ENCODE measurements around the gene SLC23A3. TPM values are rescaled to one million over a fixed set of nuclear protein-coding genes. Genes with fewer than 3 reads are reported as not detected.

SLC23A3 gene
- total RNA-seq (2022; extraction: Qiagen RNA extraction; ENCODE audit: low read depth), result 0.19 to 0.90 TPM (median 0.53 TPM) in 5 replicates

GRCh38 chr2:219169930-219170654 lies at the start of gene SLC23A3:
SLC23A3 (minus strand) TSS chr2:219170029; CDS start chr2:219169984, 45 bp downstream.

GRCh38 chr2:219218732-219219701 lies 49.2 kb upstream of the SLC23A3 start, which contains the start of gene ABCB6:
ABCB6 (minus strand) TSS chr2:219218958; CDS start chr2:219218673, 285 bp downstream.

GRCh38 chr2:219206328-219207133 lies 36.7 kb upstream of the SLC23A3 start, which contains the start of gene ZFAND2B:
ZFAND2B (plus strand) TSS chr2:219206782; CDS start chr2:219206988, 206 bp downstream.

GRCh38 chr2:219177552-219178376 lies 7.9 kb upstream of the SLC23A3 start, which contains the start of gene RETREG2:
RETREG2 (plus strand) TSS chr2:219178275; CDS start chr2:219178353, 78 bp downstream.

GRCh38 chr2:219176818-219177551 lies 7.2 kb upstream of the SLC23A3 start, which contains the start of gene CNPPD1:
CNPPD1 (minus strand) TSS chr2:219176925; CDS start chr2:219176828, 97 bp downstream.

GRCh38 chr2:219160186-219161017 lies 9.4 kb downstream of the SLC23A3 start, which contains the start of gene NHEJ1:
NHEJ1 (minus strand) TSS chr2:219160815; CDS start chr2:219158362, 2,453 bp downstream.

Other genes with a start within 250 kb of the SLC23A3 start
- 1.7 to 3.4 TPM (median 2.8 TPM) in 5 replicates for gene CDK5R2, start 210.4 kb downstream of the SLC23A3 start, total RNA-seq (2022; extraction: Qiagen RNA extraction; ENCODE audit: low read depth)
- not detected in 5 replicates for gene FEV, start 184.8 kb downstream of the SLC23A3 start, total RNA-seq (2022; extraction: Qiagen RNA extraction; ENCODE audit: low read depth)
- gene CRYBA2, start 176.6 kb downstream of the SLC23A3 start, total RNA-seq (2022; extraction: Qiagen RNA extraction; ENCODE audit: low read depth), result 0.54 TPM in 1 of 5 replicates, not detected in the others
- gene CFAP65, start 128.5 kb downstream of the SLC23A3 start, total RNA-seq (2022; extraction: Qiagen RNA extraction; ENCODE audit: low read depth), result 0.05 to 0.32 TPM (median 0.16 TPM) in 5 replicates
- 0.09 to 0.13 TPM (median 0.11 TPM) in 4 of 5 replicates, not detected in the other for gene IHH, start 109.1 kb downstream of the SLC23A3 start, total RNA-seq (2022; extraction: Qiagen RNA extraction; ENCODE audit: low read depth)
- gene NHEJ1, start 9.2 kb downstream of the SLC23A3 start, total RNA-seq (2022; extraction: Qiagen RNA extraction; ENCODE audit: low read depth), result 13.7 to 18.3 TPM (median 15.2 TPM) in 5 replicates
- gene CNPPD1, start 6.9 kb upstream of the SLC23A3 start, total RNA-seq (2022; extraction: Qiagen RNA extraction; ENCODE audit: low read depth), result 33.7 to 47.7 TPM (median 45.3 TPM) in 5 replicates
- 58.9 to 85.7 TPM (median 81.2 TPM) in 5 replicates for gene RETREG2, start 8.2 kb upstream of the SLC23A3 start, total RNA-seq (2022; extraction: Qiagen RNA extraction; ENCODE audit: low read depth)
- 14.4 to 22.8 TPM (median 19.2 TPM) in 5 replicates for gene ZFAND2B, start 36.8 kb upstream of the SLC23A3 start, total RNA-seq (2022; extraction: Qiagen RNA extraction; ENCODE audit: low read depth)
- 22.5 to 37.5 TPM (median 30.4 TPM) in 5 replicates for gene ABCB6, start 48.9 kb upstream of the SLC23A3 start, total RNA-seq (2022; extraction: Qiagen RNA extraction; ENCODE audit: low read depth)
- 42.3 to 53.2 TPM (median 50.2 TPM) in 5 replicates for gene ATG9A, start 59.6 kb upstream of the SLC23A3 start, total RNA-seq (2022; extraction: Qiagen RNA extraction; ENCODE audit: low read depth)
- gene ANKZF1, start 59.8 kb upstream of the SLC23A3 start, total RNA-seq (2022; extraction: Qiagen RNA extraction; ENCODE audit: low read depth), result 15.1 to 22.0 TPM (median 17.7 TPM) in 5 replicates
- gene GLB1L, start 75.4 kb upstream of the SLC23A3 start, total RNA-seq (2022; extraction: Qiagen RNA extraction; ENCODE audit: low read depth), result 5.0 to 6.8 TPM (median 6.8 TPM) in 5 replicates
- gene STK16, start 75.5 kb upstream of the SLC23A3 start, total RNA-seq (2022; extraction: Qiagen RNA extraction; ENCODE audit: low read depth), result 27.5 to 32.6 TPM (median 31.0 TPM) in 5 replicates
- 0.18 to 0.69 TPM (median 0.35 TPM) in 5 replicates for gene TUBA4B, start 83.2 kb upstream of the SLC23A3 start, total RNA-seq (2022; extraction: Qiagen RNA extraction; ENCODE audit: low read depth)
- 332 to 451 TPM (median 366 TPM) in 5 replicates for gene TUBA4A, start 83.9 kb upstream of the SLC23A3 start, total RNA-seq (2022; extraction: Qiagen RNA extraction; ENCODE audit: low read depth)
- gene DNAJB2, start 109.3 kb upstream of the SLC23A3 start, total RNA-seq (2022; extraction: Qiagen RNA extraction; ENCODE audit: low read depth), result 40.3 to 55.4 TPM (median 48.6 TPM) in 5 replicates
- 0.87 to 2.0 TPM (median 1.3 TPM) in 5 replicates for gene PTPRN, start 139.4 kb upstream of the SLC23A3 start, total RNA-seq (2022; extraction: Qiagen RNA extraction; ENCODE audit: low read depth)
- gene RESP18, start 162.7 kb upstream of the SLC23A3 start, total RNA-seq (2022; extraction: Qiagen RNA extraction; ENCODE audit: low read depth), result not detected in 5 replicates
- gene DNPEP, start 217.9 kb upstream of the SLC23A3 start, total RNA-seq (2022; extraction: Qiagen RNA extraction; ENCODE audit: low read depth), result 51.3 to 65.5 TPM (median 63.4 TPM) in 5 replicates
- gene DES, start 248.3 kb upstream of the SLC23A3 start, total RNA-seq (2022; extraction: Qiagen RNA extraction; ENCODE audit: low read depth), result 0.05 to 0.24 TPM (median 0.13 TPM) in 3 of 5 replicates, not detected in the others

Data from A549 treated with RU486 at 1 μM for 4 hours (cell line).